Fibroblast of lung (primary cell): Measurements from ENCODE around the gene JAG1. TPM values are rescaled to one million over a fixed set of nuclear protein-coding genes. Genes with fewer than 3 reads are reported as not detected.
A peak's percentile ranks its signal among the peaks of the same experiment; 100 is the strongest.

ENCODE experiments used
- DNase-seq, 2 donors: peaks; one replicate each; pipeline versions ENCODE4 v3.0.0 to v3.0.0-alpha.2; 2010; ENCODE audit warnings: low read depth in 2 of 2
- H2AFZ ChIP-seq: 2 replicates; pipeline ENCODE4 v1.5.1; 2012; ENCODE audit warnings: low read length, control low read depth, inconsistent platforms
- H3K27ac ChIP-seq: 2 replicates; pipeline ENCODE4 v1.5.1; 2011; ENCODE audit warnings: low read length, control low read depth; ENCODE audit not compliant: insufficient read depth
- H3K27me3 ChIP-seq: 2 replicates; pipeline ENCODE4 v1.5.1; 2011; ENCODE audit warnings: mild to moderate bottlenecking, low read length; ENCODE audit not compliant: control insufficient read depth, insufficient read depth
- H3K36me3 ChIP-seq: 2 replicates; pipeline ENCODE4 v1.5.1; 2011; ENCODE audit warnings: low read length; ENCODE audit not compliant: control insufficient read depth, insufficient read depth
- H3K4me1 ChIP-seq: 2 replicates; pipeline ENCODE4 v1.5.1; 2011; ENCODE audit warnings: low read length; ENCODE audit not compliant: control insufficient read depth, insufficient read depth; ENCODE audit errors: extremely low read depth
- H3K4me2 ChIP-seq: 2 replicates; pipeline ENCODE4 v1.5.1; 2011; ENCODE audit warnings: low read length, control low read depth; ENCODE audit not compliant: insufficient read depth; ENCODE audit errors: extremely low read depth
- H3K4me3 ChIP-seq, 4 experiments: fragments of 200-600 bp in 1 of 4; sonication (generic) in 1 of 4; replicated peaks in 1 of 4; 2 replicates each; pipeline ENCODE4 v1.5.1; 2011 to 2016; ENCODE audit warnings: low read length in 4 of 4, low read depth in 3 of 4, mild to moderate bottlenecking in 3 of 4, control low read depth in 2 of 4, inconsistent platforms in 1 of 4, mixed read lengths in 1 of 4; ENCODE audit not compliant: insufficient read depth in 1 of 4; ENCODE audit errors: control extremely low read depth in 1 of 4
- H3K79me2 ChIP-seq: 2 replicates; pipeline ENCODE4 v1.5.1; 2012; ENCODE audit warnings: mild to moderate bottlenecking, low read length, inconsistent platforms; ENCODE audit not compliant: control insufficient read depth, insufficient read depth
- H3K9ac ChIP-seq: 2 replicates; pipeline ENCODE4 v1.5.1; 2011; ENCODE audit warnings: mild to moderate bottlenecking, low read length, control low read depth; ENCODE audit not compliant: insufficient read depth
- H3K9me3 ChIP-seq: 2 replicates; pipeline ENCODE4 v1.5.1; 2012; ENCODE audit warnings: low read depth, low read length; ENCODE audit not compliant: control insufficient read depth, insufficient read depth
- H4K20me1 ChIP-seq: 2 replicates; pipeline ENCODE4 v1.5.1; 2011; ENCODE audit warnings: low read length; ENCODE audit not compliant: control insufficient read depth, insufficient read depth; ENCODE audit errors: extremely low read depth
- EZH2 ChIP-seq: IDR thresholded peaks from 2 replicates; pipeline ENCODE4 v1.5.1; 2012; ENCODE audit warnings: low read length, control low read depth, mild to moderate bottlenecking; ENCODE audit errors: missing control alignments
- polyA plus RNA-seq, 2 donors: library from polyadenylated mRNA; depleted of rRNA in 1 of 2; stranded (reverse) in 1 of 2; unstranded in 1 of 2; fragments of >200 nt; gene quantifications; 2 replicates each; pipeline ENCODE4 v1.2.1, GENCODE V29; 2011 to 2012; ENCODE audit warnings: missing spikeins in 1 of 2
- total RNA-seq: library from RNA; depleted of rRNA; stranded (reverse); fragments of >200 nt; gene quantifications from 2 replicates; pipeline ENCODE4 v1.2.1, GENCODE V29; 2014
- TF ChIP-seq, protein P1 (sequence below), 2 donors: IDR thresholded peaks in 1 of 2; conservative IDR thresholded peaks in 1 of 2; 1 replicate in 1 of 2; 2 replicates in 1 of 2; pipeline ENCODE4 v1.5.1; 2011 to 2012; ENCODE audit warnings: low read length in 2 of 2, control low read depth in 1 of 2, inconsistent platforms in 1 of 2, low read depth in 1 of 2, mild to moderate bottlenecking in 1 of 2

JAG1 gene
- total and polyA plus RNA-seq, 2 donors (not counting 1 experiment from before 2014, with no cell fraction given) = 16.3 to 57.3 TPM

DNA sequence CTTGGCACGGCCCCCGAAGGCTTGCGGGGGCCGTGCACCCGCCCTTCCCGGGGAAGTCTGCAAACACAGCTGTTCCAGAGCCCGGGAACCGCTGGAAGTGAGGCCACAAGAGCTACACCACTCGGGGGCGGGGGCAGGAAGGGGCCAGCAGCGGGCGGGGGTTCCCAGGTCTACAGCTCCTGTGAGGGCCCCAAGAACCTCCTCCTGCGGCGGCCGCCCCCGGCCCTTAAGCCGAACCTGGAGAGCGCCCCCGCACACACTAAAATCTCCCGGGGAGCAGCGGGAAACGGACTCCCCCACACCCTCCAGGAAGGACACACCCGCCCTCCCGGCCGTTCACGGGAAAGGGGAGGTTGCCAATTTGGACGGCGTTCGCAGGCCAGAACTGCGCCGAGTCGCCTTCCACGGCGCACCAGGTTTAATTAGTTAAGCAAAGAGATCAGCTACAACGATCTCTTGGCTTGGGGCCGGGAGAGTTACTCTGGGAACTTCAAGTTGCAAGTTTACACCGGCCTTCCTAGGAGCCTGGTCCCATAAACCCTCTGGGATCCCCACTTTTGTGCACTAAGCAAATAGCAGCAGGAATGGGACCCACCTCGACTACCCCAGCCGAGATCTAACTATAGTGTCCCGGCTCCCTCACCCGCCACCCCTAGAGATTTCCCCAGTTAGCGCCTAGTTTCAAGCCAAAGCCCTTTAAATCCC is 1.7 kb downstream of the JAG1 start:
- Histone ChIP-seq H3K9me3 (no peaks in the 10 kb centered on the region), H3K4me1 (peaks cover 10% of the 10 kb centered on the region), H3K4me3 (peak overlapping the region; percentile 78 to 94 (median 86)), H3K9ac (peak overlapping the region; percentile 74), H3K27ac (peak overlapping the region; percentile 72), H2AFZ (peak overlapping the region; percentile 65), H3K4me2 (peak overlapping the region; percentile 90), H3K36me3 (no peaks in the 10 kb centered on the region), H3K27me3 (no peaks in the 10 kb centered on the region), H4K20me1 (no peaks in the 10 kb centered on the region), H3K79me2 (peaks cover 14% of the 10 kb centered on the region)
- peak; percentile 49 to 72 for DNase-seq
- TF ChIP-seq, protein P1, sequence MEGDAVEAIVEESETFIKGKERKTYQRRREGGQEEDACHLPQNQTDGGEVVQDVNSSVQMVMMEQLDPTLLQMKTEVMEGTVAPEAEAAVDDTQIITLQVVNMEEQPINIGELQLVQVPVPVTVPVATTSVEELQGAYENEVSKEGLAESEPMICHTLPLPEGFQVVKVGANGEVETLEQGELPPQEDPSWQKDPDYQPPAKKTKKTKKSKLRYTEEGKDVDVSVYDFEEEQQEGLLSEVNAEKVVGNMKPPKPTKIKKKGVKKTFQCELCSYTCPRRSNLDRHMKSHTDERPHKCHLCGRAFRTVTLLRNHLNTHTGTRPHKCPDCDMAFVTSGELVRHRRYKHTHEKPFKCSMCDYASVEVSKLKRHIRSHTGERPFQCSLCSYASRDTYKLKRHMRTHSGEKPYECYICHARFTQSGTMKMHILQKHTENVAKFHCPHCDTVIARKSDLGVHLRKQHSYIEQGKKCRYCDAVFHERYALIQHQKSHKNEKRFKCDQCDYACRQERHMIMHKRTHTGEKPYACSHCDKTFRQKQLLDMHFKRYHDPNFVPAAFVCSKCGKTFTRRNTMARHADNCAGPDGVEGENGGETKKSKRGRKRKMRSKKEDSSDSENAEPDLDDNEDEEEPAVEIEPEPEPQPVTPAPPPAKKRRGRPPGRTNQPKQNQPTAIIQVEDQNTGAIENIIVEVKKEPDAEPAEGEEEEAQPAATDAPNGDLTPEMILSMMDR (conservative IDR thresholded peaks at IDR 0.05 in 1 of 2, IDR thresholded peaks at IDR 0.05 in 1 of 2; ENCODE audit: low read depth in 1 of 2, low read length in 2 of 2) = no peak
- TF ChIP-seq EZH2 = no peak

DNA sequence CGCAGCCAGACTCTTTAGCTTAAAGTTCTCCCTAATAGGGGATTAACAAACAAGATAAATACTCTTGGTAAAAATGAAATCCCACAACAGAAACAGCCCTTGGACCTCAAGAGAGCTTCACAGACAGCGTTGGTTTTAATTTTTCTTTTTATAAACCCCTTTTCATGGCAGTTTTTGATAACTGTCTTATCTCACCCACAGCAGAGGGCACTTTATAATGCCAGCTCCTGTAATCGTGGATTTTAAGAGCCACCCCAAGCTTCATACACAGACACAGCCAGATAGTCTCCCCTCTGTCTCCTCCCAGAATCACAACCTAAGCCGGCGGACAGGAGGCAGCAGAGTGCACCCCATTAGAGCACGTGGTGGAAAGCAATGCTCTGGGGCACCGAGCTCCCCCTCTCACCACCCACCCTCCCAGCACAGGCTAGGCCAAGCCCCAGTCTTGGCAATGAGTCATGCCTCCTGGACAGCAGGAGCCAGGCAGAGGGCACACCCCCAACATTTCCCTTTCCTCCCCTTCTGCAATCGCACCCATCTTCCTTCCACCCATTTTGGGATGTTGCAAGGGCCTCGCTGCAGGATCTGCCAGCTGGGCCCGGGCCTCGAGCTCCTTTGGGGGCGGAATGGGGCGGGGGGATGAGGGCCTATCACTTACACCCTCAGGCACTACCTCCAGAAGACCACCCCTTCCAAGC is 2.4 kb downstream of the JAG1 start:
- TF ChIP-seq, protein P1 (conservative IDR thresholded peaks at IDR 0.05 in 1 of 2, IDR thresholded peaks at IDR 0.05 in 1 of 2; ENCODE audit: low read depth in 1 of 2, low read length in 2 of 2) = peak; percentile 76 to 86
- no peak for TF ChIP-seq EZH2
- peak overlapping the region; percentile 72 for H3K27ac ChIP-seq
- no peaks in the 10 kb centered on the region for H3K36me3 ChIP-seq
- peak overlapping the region; percentile 53 for H3K9ac ChIP-seq
- no peaks in the 10 kb centered on the region for H3K9me3 ChIP-seq
- H2AFZ ChIP-seq = no peak overlapping the region
- DNase-seq = peak; percentile 85 to 98
- no peaks in the 10 kb centered on the region for H4K20me1 ChIP-seq
- H3K4me3 ChIP-seq = peak overlapping the region; percentile 37 to 94 (median 83)
- H3K4me1 ChIP-seq = peaks cover 12% of the 10 kb centered on the region
- H3K4me2 ChIP-seq = peak overlapping the region; percentile 90
- H3K79me2 ChIP-seq = peaks cover 14% of the 10 kb centered on the region
- H3K27me3 ChIP-seq = no peaks in the 10 kb centered on the region

DNA sequence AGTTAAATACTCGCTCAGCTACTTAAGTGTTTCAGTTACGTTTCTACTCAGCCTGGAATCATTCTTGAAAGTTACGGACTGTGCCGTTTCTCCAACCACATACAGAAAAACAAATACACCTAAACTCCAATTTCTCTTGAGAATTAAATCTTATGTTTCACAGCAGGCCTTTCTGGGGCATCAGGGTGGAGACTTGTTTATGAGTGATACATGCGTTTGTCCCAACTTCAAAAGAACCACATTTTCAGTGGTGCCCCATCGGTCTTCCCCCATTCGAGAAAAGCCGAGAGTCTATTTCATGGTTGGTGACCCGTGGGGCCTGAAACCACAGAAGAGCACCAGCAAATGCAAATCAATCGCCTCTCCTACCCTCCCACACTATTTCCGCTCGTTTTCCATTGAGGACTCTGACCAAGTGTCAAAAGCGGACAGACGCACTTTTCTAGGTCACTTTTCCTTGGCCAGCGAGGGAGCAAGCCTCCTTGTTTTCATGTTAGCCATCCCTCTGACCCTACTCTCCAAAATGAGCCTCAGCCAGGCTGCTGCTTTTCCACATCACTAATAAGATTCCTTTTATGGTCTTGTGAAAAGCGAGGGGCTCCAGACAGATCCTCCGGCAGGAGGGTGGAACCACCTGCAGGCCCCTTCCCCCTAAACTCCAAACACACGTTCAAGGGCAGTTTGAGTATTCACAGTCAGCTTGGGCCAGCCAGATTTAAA is 3.1 kb downstream of the JAG1 start:
- no peaks in the 10 kb centered on the region for H3K27me3 ChIP-seq
- peak overlapping the region; percentile 8 for H3K27ac ChIP-seq
- no peak overlapping the region for H2AFZ ChIP-seq
- H3K9me3 ChIP-seq = no peaks in the 10 kb centered on the region
- H3K4me3 ChIP-seq = peak overlapping the region; percentile 3 to 94 (median 58)
- TF ChIP-seq EZH2 = no peak
- TF ChIP-seq, protein P1 (conservative IDR thresholded peaks at IDR 0.05 in 1 of 2, IDR thresholded peaks at IDR 0.05 in 1 of 2; ENCODE audit: low read depth in 1 of 2, low read length in 2 of 2) = no peak
- peak overlapping the region; percentile 90 for H3K4me2 ChIP-seq
- no peaks in the 10 kb centered on the region for H4K20me1 ChIP-seq
- peak in 1 of 2 donors; percentile 41 for DNase-seq
- no peaks in the 10 kb centered on the region for H3K36me3 ChIP-seq
- peaks cover 14% of the 10 kb centered on the region for H3K79me2 ChIP-seq
- peaks cover 12% of the 10 kb centered on the region for H3K4me1 ChIP-seq
- H3K9ac ChIP-seq = peak overlapping the region; percentile 53
